Hepatocyte (in vitro differentiated cells): ENCODE measurements around the gene PRSS57.

Experiments
- EZH2phosphoT487 ChIP-seq: fragments of 200-600 bp; sonication (generic); IDR thresholded peaks from one replicate; pipeline ENCODE4 v1.6.1; 2018; ENCODE audit warnings: antibody characterized with exemption, mild to moderate bottlenecking, low read depth, moderate library complexity; ENCODE audit not compliant: unreplicated experiment, severe bottlenecking
- TF ChIP-seq, protein P1 (sequence below): fragments of 200-600 bp; sonication (generic); IDR thresholded peaks from 2 replicates; pipeline ENCODE4 v1.5.1; 2016; ENCODE audit warnings: antibody characterized with exemption, mild to moderate bottlenecking; ENCODE audit not compliant: poor library complexity

DNA sequence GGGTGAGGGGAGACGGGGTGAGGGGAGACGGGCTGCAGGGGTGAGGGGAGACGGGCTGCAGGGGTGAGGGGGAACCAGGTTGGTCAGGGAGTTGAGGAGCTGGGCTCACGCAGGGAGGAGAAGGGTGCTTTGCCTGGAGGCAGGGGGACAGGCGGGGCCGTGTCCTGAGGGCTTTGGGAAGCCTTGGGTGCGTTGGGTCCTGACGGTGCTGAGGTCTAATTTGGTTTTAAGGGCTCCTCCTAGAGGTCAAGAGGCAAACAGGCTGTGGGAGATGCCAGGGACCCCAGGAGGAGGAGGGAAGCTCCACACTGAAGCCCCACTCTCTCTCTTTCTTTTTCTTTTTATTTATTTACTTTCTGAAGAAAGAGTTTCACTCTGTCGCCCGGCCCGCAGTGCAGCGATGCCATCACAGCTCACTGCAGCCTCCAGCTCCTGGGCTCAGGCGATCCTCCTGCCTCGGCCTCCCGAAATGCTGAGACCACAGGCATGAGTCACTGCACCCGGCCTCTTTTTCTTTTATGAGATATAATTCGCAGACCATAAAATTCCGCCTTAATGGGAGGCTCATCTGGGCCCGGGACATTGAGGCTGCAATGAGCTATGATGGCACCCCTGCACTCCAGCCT is 46.4 kb upstream of the PRSS57 start:
- TF ChIP-seq, protein P1, sequence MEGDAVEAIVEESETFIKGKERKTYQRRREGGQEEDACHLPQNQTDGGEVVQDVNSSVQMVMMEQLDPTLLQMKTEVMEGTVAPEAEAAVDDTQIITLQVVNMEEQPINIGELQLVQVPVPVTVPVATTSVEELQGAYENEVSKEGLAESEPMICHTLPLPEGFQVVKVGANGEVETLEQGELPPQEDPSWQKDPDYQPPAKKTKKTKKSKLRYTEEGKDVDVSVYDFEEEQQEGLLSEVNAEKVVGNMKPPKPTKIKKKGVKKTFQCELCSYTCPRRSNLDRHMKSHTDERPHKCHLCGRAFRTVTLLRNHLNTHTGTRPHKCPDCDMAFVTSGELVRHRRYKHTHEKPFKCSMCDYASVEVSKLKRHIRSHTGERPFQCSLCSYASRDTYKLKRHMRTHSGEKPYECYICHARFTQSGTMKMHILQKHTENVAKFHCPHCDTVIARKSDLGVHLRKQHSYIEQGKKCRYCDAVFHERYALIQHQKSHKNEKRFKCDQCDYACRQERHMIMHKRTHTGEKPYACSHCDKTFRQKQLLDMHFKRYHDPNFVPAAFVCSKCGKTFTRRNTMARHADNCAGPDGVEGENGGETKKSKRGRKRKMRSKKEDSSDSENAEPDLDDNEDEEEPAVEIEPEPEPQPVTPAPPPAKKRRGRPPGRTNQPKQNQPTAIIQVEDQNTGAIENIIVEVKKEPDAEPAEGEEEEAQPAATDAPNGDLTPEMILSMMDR, result no peak
- no peak for TF ChIP-seq EZH2phosphoT487
